ENCODE results near the gene UBR1.

DNA sequence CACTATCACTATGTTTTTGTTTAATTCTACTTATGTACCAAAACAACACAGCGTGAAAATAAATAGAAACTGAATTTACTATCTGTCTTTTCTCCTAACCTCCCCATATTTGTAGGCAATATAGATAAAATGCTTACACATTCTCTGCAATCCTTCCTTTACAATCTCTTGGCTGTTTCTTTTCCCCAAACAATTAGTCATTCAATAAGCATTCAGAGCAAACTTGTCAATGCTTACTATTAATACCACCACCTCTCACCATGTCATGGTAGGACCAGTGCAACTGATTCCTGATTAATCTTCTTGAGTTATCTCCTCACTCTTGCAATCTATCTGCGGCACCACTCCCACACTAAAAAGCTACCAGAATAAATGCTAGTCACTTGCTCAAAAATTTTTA, 111.3 kb downstream of the UBR1 start:
- TF ChIP-seq ZBTB7A (IDR thresholded peaks at IDR 0.05; ENCODE audit: low read depth) (no peak), EP300 (IDR thresholded peaks at IDR 0.05; ENCODE audit: borderline replicate concordance) (no peak), RAD21 (IDR thresholded peaks at IDR 0.05; ENCODE audit: low read depth) (no peak), FOXM1 (IDR thresholded peaks at IDR 0.05; ENCODE audit: borderline replicate concordance, low read depth) (no peak), TAF1 (IDR thresholded peaks at IDR 0.05; ENCODE audit: low read depth) (no peak), YY1 (IDR thresholded peaks at IDR 0.05; ENCODE audit: low read depth) (no peak), TEAD4 (IDR thresholded peaks at IDR 0.05) (no peak), TCF12 (IDR thresholded peaks at IDR 0.05; ENCODE audit: low read depth) (no peak), NFIC (IDR thresholded peaks at IDR 0.05) (no peak), CREB1 (IDR thresholded peaks at IDR 0.05; ENCODE audit: low read depth) (no peak)
- TF ChIP-seq, protein P1, sequence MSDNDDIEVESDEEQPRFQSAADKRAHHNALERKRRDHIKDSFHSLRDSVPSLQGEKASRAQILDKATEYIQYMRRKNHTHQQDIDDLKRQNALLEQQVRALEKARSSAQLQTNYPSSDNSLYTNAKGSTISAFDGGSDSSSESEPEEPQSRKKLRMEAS (IDR thresholded peaks at IDR 0.05) = no peak
- TF ChIP-seq, protein P2, sequence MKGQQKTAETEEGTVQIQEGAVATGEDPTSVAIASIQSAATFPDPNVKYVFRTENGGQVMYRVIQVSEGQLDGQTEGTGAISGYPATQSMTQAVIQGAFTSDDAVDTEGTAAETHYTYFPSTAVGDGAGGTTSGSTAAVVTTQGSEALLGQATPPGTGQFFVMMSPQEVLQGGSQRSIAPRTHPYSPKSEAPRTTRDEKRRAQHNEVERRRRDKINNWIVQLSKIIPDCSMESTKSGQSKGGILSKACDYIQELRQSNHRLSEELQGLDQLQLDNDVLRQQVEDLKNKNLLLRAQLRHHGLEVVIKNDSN (IDR thresholded peaks at IDR 0.05) = no peak

Measured in Ishikawa (cell line).